Uterus (tissue), 2 donors: ENCODE data around the gene PFDN2.

Source experiments
- CTCF ChIP-seq, 4 experiments: fragments of 200-600 bp in 2 of 4; fragments of 450-650 bp in 2 of 4; sonication (generic) in 2 of 4; IDR thresholded peaks; one replicate each; pipeline ENCODE4 v1.5.1; 2016 to 2019; ENCODE audit warnings: antibody characterized with exemption in 4 of 4, mild to moderate bottlenecking in 2 of 4, moderate library complexity in 1 of 4
- POLR2A ChIP-seq, 2 donors: fragments of 450-650 bp; IDR thresholded peaks; one replicate each; pipeline ENCODE4 v1.6.1; 2016; ENCODE audit warnings: antibody characterized with exemption in 2 of 2, mild to moderate bottlenecking in 1 of 2, moderate library complexity in 1 of 2

GRCh38 chr1:161121834-161122233, 4.0 kb upstream of the PFDN2 start:
- TF ChIP-seq CTCF (IDR thresholded peaks at IDR 0.05) (no peak), POLR2A (IDR thresholded peaks at IDR 0.05) (no peak)
